Gastroesophageal sphincter (tissue), 4 donors: ENCODE measurements around the gene SHCBP1L. TPM values are rescaled to one million over a fixed set of nuclear protein-coding genes. Genes with fewer than 3 reads are reported as not detected.

Experiments used
- ATAC-seq: fragments of 150-250 bp; one replicate; pipeline ENCODE4 v1.9.1; 2016; ENCODE audit warnings: mild to moderate bottlenecking, moderate library complexity
- H3K27ac ChIP-seq, 4 donors: fragments of 200-600 bp; sonication (generic) in 3 of 4; 1 replicate in 3 of 4; 2 replicates in 1 of 4; pipeline ENCODE4 v1.5.1; 2016 to 2019
- H3K27me3 ChIP-seq: fragments of 200-600 bp; sonication (generic); one replicate; pipeline ENCODE4 v1.5.1; 2019
- H3K36me3 ChIP-seq, 2 donors: fragments of 200-600 bp; sonication (generic); one replicate each; pipeline ENCODE4 v1.5.1; 2019; ENCODE audit warnings: control low read depth in 1 of 2
- H3K4me1 ChIP-seq, 3 donors: fragments of 200-600 bp; sonication (generic); 1 replicate in 2 of 3; 2 replicates in 1 of 3; pipeline ENCODE4 v1.5.1; 2016 to 2019; ENCODE audit warnings: control low read depth in 2 of 3
- H3K4me3 ChIP-seq, 2 donors: fragments of 200-600 bp; sonication (generic); one replicate each; pipeline ENCODE4 v1.5.1; 2019; ENCODE audit warnings: mild to moderate bottlenecking in 1 of 2, moderate library complexity in 1 of 2
- H3K9me3 ChIP-seq, 3 donors: fragments of 200-600 bp; sonication (generic); one replicate each; pipeline ENCODE4 v1.5.1; 2017 to 2019; ENCODE audit warnings: control low read depth in 2 of 3
- EP300 ChIP-seq: sonication (generic); formaldehyde crosslinking; IDR thresholded peaks from one replicate; pipeline ENCODE4 v1.6.1; 2017; ENCODE audit warnings: antibody characterized with exemption, mild to moderate bottlenecking
- POLR2A ChIP-seq, 2 donors: fragments of 450-650 bp; IDR thresholded peaks; one replicate each; pipeline ENCODE4 v1.6.1; 2017; ENCODE audit warnings: antibody characterized with exemption in 2 of 2, mild to moderate bottlenecking in 2 of 2, moderate library complexity in 1 of 2
- POLR2AphosphoS5 ChIP-seq: sonication (generic); formaldehyde crosslinking; IDR thresholded peaks from one replicate; pipeline ENCODE4 v1.6.1; 2017; ENCODE audit warnings: antibody characterized with exemption
- WGBS, 2 donors: methylation state at CpG; one replicate each; pipeline ENCODE4 v1.1.5; 2018; ENCODE audit warnings: low coverage in 1 of 2; 5-methylcytosine and 5-hydroxymethylcytosine counted together
- total RNA-seq, 4 donors: library from RNA; depleted of rRNA; stranded (reverse); fragments of >200 nt; gene quantifications; one replicate each; pipeline ENCODE4 v1.1.0, GENCODE V29; 2016
- TF ChIP-seq, protein P1 (sequence below), 4 experiments: fragments of 200-600 bp in 2 of 4; fragments of 450-650 bp in 2 of 4; sonication (generic) in 1 of 4; IDR thresholded peaks; one replicate each; pipeline ENCODE4 v1.5.1; 2017 to 2019; ENCODE audit warnings: antibody characterized with exemption in 4 of 4, mild to moderate bottlenecking in 2 of 4, moderate library complexity in 2 of 4

The SHCBP1L gene
- total RNA-seq, 4 donors from 2014 or later: not detected

DNA sequence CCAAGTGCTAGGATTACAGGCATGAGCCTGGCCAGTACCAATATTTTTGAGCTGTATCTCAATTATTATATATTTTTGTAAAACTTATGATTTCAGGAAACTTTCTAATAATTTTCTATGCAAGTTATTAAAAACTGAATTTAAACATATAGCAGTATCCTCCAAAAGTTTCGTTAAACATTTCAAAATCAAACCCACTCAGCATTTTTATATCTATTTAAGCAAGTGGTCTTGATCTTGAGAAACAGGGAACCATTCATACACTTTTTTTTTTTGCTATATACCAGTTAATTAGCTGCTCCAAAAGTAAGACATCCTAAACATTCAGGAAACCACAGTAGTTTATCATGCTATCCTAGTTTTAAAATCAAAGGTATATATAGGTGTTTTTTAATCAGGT is 22.0 kb downstream of the SHCBP1L start:
- Histone ChIP-seq H3K36me3 (no peaks in the 10 kb centered on the region), H3K4me3 (no peak overlapping the region), H3K4me1 (no peaks in the 10 kb centered on the region), H3K9me3 (no peaks in the 10 kb centered on the region), H3K27me3 (no peaks in the 10 kb centered on the region), H3K27ac (no peak overlapping the region)
- ATAC-seq: no peak
- no peak for TF ChIP-seq POLR2A (IDR thresholded peaks at IDR 0.05)
- TF ChIP-seq POLR2AphosphoS5: no peak
- TF ChIP-seq, protein P1, sequence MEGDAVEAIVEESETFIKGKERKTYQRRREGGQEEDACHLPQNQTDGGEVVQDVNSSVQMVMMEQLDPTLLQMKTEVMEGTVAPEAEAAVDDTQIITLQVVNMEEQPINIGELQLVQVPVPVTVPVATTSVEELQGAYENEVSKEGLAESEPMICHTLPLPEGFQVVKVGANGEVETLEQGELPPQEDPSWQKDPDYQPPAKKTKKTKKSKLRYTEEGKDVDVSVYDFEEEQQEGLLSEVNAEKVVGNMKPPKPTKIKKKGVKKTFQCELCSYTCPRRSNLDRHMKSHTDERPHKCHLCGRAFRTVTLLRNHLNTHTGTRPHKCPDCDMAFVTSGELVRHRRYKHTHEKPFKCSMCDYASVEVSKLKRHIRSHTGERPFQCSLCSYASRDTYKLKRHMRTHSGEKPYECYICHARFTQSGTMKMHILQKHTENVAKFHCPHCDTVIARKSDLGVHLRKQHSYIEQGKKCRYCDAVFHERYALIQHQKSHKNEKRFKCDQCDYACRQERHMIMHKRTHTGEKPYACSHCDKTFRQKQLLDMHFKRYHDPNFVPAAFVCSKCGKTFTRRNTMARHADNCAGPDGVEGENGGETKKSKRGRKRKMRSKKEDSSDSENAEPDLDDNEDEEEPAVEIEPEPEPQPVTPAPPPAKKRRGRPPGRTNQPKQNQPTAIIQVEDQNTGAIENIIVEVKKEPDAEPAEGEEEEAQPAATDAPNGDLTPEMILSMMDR (IDR thresholded peaks at IDR 0.05): no peak
- TF ChIP-seq EP300: no peak
- 77 to 90% methylated on average over 1 of the region's 1 CpG for WGBS, 2 donors

DNA sequence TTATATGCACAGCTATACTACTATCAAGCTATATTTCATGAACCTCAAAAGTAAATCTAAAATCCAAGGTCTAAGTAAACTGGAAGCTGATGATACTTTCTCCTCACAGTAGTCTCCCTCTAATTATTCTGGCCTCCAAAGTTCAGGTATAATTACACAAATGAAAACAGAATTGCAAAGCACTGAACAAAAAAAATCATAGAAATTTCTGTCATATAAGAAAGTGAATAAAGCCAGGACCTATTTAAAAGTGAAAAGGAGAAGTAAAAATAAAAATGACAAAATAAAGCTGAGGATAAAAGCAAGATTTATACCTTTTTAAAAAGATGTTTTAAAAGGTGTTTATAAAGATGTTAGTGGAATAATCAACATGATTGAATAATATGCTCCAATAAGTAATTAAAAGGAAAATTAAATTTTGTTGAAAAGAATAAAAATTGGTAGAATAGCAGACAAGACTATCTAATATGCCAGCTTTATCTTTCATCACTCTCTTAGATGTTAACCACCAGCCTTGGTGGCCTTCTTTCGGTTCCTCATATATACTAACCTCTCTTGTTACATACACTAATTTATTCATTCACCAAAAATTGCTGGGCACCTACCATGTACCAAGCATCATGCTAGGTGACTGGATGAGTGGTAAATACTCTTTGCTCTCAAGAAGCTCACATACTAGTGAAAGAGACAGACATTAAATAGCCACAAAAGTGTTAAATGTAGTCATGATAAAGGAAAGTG is 25.1 kb downstream of the SHCBP1L start:
- Histone ChIP-seq H3K27ac (no peak overlapping the region), H3K9me3 (no peaks in the 10 kb centered on the region), H3K36me3 (no peaks in the 10 kb centered on the region), H3K4me3 (no peak overlapping the region), H3K27me3 (no peaks in the 10 kb centered on the region), H3K4me1 (no peaks in the 10 kb centered on the region)
- ATAC-seq: no peak
- TF ChIP-seq, protein P1 (IDR thresholded peaks at IDR 0.05): no peak
- no peak for TF ChIP-seq POLR2A (IDR thresholded peaks at IDR 0.05)
- no peak for TF ChIP-seq EP300
- TF ChIP-seq POLR2AphosphoS5: no peak
- WGBS, 2 donors: 85 to 100% methylated on average over 1 of the region's 1 CpG

DNA sequence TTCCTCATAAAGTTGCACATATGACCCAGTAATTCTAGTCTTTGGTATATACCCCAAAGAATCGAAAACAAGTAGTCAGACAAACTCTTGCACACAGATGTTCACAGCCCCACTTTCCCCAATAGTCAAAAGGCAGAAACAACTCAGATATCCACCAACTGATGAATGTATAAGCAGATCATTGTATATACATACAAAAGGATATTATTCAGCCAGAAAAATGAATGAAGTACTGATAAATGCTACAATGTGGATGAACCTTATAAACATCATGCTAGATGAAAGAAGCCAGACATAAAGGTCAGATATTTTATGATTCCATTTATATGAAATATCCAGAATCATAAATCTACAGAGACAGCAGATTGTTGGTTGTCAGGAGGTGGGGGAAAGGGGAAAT is 27.3 kb downstream of the SHCBP1L start:
- Histone ChIP-seq H3K36me3 (no peaks in the 10 kb centered on the region), H3K27ac (no peak overlapping the region), H3K4me3 (no peak overlapping the region), H3K9me3 (no peaks in the 10 kb centered on the region), H3K27me3 (no peaks in the 10 kb centered on the region), H3K4me1 (no peaks in the 10 kb centered on the region)
- no peak for TF ChIP-seq EP300
- TF ChIP-seq POLR2AphosphoS5: no peak
- TF ChIP-seq, protein P1 (IDR thresholded peaks at IDR 0.05): no peak
- no peak for TF ChIP-seq POLR2A (IDR thresholded peaks at IDR 0.05)
- no peak for ATAC-seq
- WGBS, 2 donors: 48 to 71% methylated on average over 1 of the region's 1 CpG

DNA sequence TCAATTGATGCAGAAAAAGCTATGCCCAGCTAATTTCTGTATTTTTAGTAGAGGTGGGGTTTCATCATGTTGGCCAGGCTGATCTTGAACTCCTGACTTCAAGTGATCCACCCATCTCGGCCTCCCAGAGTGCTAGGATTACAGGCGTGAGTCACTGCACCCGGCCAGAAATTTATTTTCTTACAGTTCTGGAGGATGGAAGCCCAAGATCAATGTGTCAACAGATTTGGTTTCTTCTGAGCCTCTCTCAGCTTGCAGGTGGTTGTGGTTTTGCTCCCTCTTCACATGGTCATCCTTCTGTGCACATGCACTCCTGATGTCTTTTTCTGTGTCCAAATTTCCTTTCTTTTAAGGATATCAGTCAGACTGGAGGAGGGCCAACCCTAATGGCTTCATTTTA is 35.6 kb downstream of the SHCBP1L start:
- TF ChIP-seq POLR2A (IDR thresholded peaks at IDR 0.05) (no peak), EP300 (no peak), POLR2AphosphoS5 (no peak)
- TF ChIP-seq, protein P1 (IDR thresholded peaks at IDR 0.05): no peak
- 82 to 86% methylated on average over 3 of the region's 3 CpGs for WGBS, 2 donors

DNA sequence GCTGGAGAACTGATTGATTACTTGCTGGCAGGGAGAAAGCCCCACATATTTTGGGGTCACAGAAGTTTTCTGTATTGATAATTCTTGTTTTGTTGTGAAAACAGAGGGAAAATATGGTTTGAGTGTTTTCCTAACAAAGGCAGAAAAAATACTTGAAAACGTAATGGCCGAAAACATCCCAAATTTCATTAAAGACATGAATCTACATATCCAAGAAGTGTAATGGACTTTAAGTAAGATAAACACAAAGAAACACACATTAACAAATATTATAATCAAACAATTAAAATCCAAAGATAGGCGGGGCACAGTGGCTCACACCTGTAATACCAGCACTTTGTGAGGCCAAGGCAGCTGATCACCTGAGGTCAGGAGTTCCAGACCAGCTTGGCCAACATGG is 39.6 kb downstream of the SHCBP1L start:
- TF ChIP-seq POLR2AphosphoS5: no peak
- TF ChIP-seq, protein P1 (IDR thresholded peaks at IDR 0.05): no peak
- TF ChIP-seq POLR2A (IDR thresholded peaks at IDR 0.05): no peak
- TF ChIP-seq EP300: no peak
- no peaks in the 10 kb centered on the region for H3K27me3 ChIP-seq
- no peak for ATAC-seq
- no peaks in the 10 kb centered on the region for H3K36me3 ChIP-seq
- no peak overlapping the region for H3K4me3 ChIP-seq
- WGBS, 2 donors: 100% methylated on average over 2 to 3 of the region's 3 CpGs
- H3K4me1 ChIP-seq: no peaks in the 10 kb centered on the region
- peaks cover 0 to 14% (median 0%) of the 10 kb centered on the region in 3 donors for H3K9me3 ChIP-seq
- H3K27ac ChIP-seq: no peak overlapping the region

More for the DNA sequence above, 35.6 kb downstream of the SHCBP1L start:
- Histone ChIP-seq H3K27me3 (no peaks in the 10 kb centered on the region), H3K27ac (no peak overlapping the region), H3K9me3 (peaks cover 0 to 18% (median 0%) of the 10 kb centered on the region in 3 donors), H3K36me3 (no peaks in the 10 kb centered on the region), H3K4me3 (no peak overlapping the region), H3K4me1 (no peaks in the 10 kb centered on the region)
- no peak for ATAC-seq
